ENCODE data around the gene UBE3C.

Gene UBE3C

GRCh38 chr7:157183832-157184231 is 45.1 kb downstream of the UBE3C start:
- DNase-seq, result no peak

GRCh38 chr7:157188091-157188665 is 49.5 kb downstream of the UBE3C start:
- no peak for DNase-seq

- no peak for DNase-seq
These were observed 50.7 kb downstream of the UBE3C start for GRCh38 chr7:157189405-157189804.

GRCh38 chr7:157192861-157193260 is 54.1 kb downstream of the UBE3C start:
- no peak for DNase-seq

GRCh38 chr7:157193274-157193673 is 54.5 kb downstream of the UBE3C start:
- no peak for DNase-seq

- no peak for DNase-seq
These were observed 56.2 kb downstream of the UBE3C start for GRCh38 chr7:157194948-157195347.

GRCh38 chr7:157195868-157196267 is 57.1 kb downstream of the UBE3C start:
- DNase-seq, result no peak

- DNase-seq, result no peak
These were observed 65.4 kb downstream of the UBE3C start for GRCh38 chr7:157204134-157204533.

- no peak for DNase-seq
These were observed 66.7 kb downstream of the UBE3C start for GRCh38 chr7:157205438-157205837.

GRCh38 chr7:157208571-157209413 is 70.1 kb downstream of the UBE3C start:
- no peak for DNase-seq

GRCh38 chr7:157210682-157211081 is 72.0 kb downstream of the UBE3C start:
- DNase-seq, result no peak

- peak; percentile 32 for DNase-seq
These were observed 73.0 kb downstream of the UBE3C start for GRCh38 chr7:157211690-157212089.

- DNase-seq, result peak; percentile 5
These were observed 80.4 kb downstream of the UBE3C start for GRCh38 chr7:157219154-157219553.

GRCh38 chr7:157220916-157221569 is 82.3 kb downstream of the UBE3C start:
- DNase-seq, result no peak

- no peak for DNase-seq
These were observed 84.0 kb downstream of the UBE3C start for GRCh38 chr7:157222687-157223086.

GRCh38 chr7:157224627-157225026 is 85.9 kb downstream of the UBE3C start:
- no peak for DNase-seq

- DNase-seq, result no peak
These were observed 90.2 kb downstream of the UBE3C start for GRCh38 chr7:157228864-157229422.

GRCh38 chr7:157233677-157234076 is 95.0 kb downstream of the UBE3C start:
- no peak for DNase-seq

GRCh38 chr7:157234271-157234670 is 95.5 kb downstream of the UBE3C start:
- DNase-seq, result no peak

GRCh38 chr7:157235357-157236333 is 96.9 kb downstream of the UBE3C start:
- DNase-seq, result no peak

- no peak for DNase-seq
These were observed 99.4 kb downstream of the UBE3C start for GRCh38 chr7:157238087-157238486.

GRCh38 chr7:157239571-157240270 is 101.0 kb downstream of the UBE3C start:
- DNase-seq, result no peak

Measured in NCI-H2029 (cell line).